Measurements from ENCODE around the gene APOL6. TPM values are rescaled to one million over a fixed set of nuclear protein-coding genes. Genes with fewer than 3 reads are reported as not detected.

Gene APOL6
- total and polyA plus RNA-seq, 2 of the 13 experiments (the other 11 are each of a cell fraction or from before 2014, with no cell fraction given): 5.2 to 7.5 TPM

DNA sequence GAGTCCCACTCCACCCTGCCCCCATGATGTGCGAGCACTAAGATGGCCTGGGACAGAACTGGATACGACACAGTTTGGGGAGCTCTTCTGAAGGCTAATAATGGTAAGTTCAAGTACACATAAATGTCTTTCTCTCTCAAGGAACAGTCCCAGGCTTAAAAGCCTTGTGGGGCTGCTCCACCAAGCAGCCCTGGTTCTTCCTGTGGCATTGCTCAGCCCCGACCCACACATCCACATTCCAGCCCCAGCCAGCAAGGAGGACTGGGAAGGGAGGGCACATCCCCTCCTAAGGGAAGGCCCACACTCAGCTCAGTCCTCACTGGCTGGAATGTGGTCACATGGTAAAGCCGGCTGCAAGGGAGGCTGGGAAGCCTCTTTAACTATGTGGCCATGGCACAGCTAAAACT, 17.9 kb upstream of the APOL6 start:
- intact Hi-C loops (cut with micrococcal nuclease; ENCODE audit: unreplicated experiment): loop anchor here (2.0 kb wide), 1 partner anchor 212 kb away; no protein-coding TSS in a partner anchor
- TF ChIP-seq MEF2D (CRISPR knock-in tag; IDR thresholded peaks at IDR 0.05) (no peak), SUZ12 (IDR thresholded peaks at IDR 0.05; ENCODE audit: low read depth, low read length) (no peak), ZNF224 (CRISPR knock-in tag; IDR thresholded peaks at IDR 0.05) (no peak), NFYC (CRISPR knock-in tag; IDR thresholded peaks at IDR 0.05) (peak; percentile 18; the same call in 1 of the 2 replicates), ZNF143 (CRISPR knock-in tag; IDR thresholded peaks at IDR 0.05) (peak; percentile 49; the same call in 1 of the 2 replicates), TEAD3 (CRISPR knock-in tag; optimal IDR thresholded peaks at IDR 0.05; ENCODE audit: borderline replicate concordance) (peak; percentile 79), SMARCE1 (IDR thresholded peaks at IDR 0.05; ENCODE audit: borderline replicate concordance) (no peak)
- TF ChIP-seq, protein P1, sequence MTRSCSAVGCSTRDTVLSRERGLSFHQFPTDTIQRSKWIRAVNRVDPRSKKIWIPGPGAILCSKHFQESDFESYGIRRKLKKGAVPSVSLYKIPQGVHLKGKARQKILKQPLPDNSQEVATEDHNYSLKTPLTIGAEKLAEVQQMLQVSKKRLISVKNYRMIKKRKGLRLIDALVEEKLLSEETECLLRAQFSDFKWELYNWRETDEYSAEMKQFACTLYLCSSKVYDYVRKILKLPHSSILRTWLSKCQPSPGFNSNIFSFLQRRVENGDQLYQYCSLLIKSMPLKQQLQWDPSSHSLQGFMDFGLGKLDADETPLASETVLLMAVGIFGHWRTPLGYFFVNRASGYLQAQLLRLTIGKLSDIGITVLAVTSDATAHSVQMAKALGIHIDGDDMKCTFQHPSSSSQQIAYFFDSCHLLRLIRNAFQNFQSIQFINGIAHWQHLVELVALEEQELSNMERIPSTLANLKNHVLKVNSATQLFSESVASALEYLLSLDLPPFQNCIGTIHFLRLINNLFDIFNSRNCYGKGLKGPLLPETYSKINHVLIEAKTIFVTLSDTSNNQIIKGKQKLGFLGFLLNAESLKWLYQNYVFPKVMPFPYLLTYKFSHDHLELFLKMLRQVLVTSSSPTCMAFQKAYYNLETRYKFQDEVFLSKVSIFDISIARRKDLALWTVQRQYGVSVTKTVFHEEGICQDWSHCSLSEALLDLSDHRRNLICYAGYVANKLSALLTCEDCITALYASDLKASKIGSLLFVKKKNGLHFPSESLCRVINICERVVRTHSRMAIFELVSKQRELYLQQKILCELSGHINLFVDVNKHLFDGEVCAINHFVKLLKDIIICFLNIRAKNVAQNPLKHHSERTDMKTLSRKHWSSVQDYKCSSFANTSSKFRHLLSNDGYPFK (CRISPR knock-in tag; IDR thresholded peaks at IDR 0.05; ENCODE audit: borderline replicate concordance): peak; percentile 23; the same call in 1 of the 2 replicates
- Histone ChIP-seq H3K4me3 (replicated peaks in 1 of 3; ENCODE audit: insufficient read depth in 1 of 3, low read depth in 2 of 3, low read length in 3 of 3) (no peak overlapping the region), H4K20me1 (ENCODE audit: insufficient read depth, low read length) (no peaks in the 10 kb centered on the region), H3K4me2 (ENCODE audit: low read depth, low read length) (peak overlapping the region; percentile 23; the same call in 1 of the 2 replicates), H3K4me1 (ENCODE audit: insufficient read depth, low read length) (peaks cover 21% of the 10 kb centered on the region), H3K79me2 (ENCODE audit: insufficient read depth, low read length) (no peaks in the 10 kb centered on the region), H3K36me3 (replicated peaks in 1 of 2; ENCODE audit: control insufficient read depth in 1 of 2, insufficient read depth in 2 of 2, low read length in 2 of 2) (no peaks in the 10 kb centered on the region), H3K9ac (ENCODE audit: insufficient read depth, low read depth, low read length) (no peak overlapping the region), H3K27ac (ENCODE audit: extremely low read length, insufficient read depth, low read length) (no peak overlapping the region), H3K27me3 (ENCODE audit: control insufficient read depth in 1 of 2, insufficient read depth in 2 of 2, low read length in 2 of 2) (no peaks in the 10 kb centered on the region), H3K9me3 (ENCODE audit: low read length) (no peaks in the 10 kb centered on the region), H2AFZ (ENCODE audit: low read length) (no peak overlapping the region)
- BruUV-seq (replicated peaks): no TSS peak
- no peak for DNase-seq (ENCODE audit: low spot score)
- no peak for FAIRE-seq
- in situ Hi-C loops (cut with HindIII; ENCODE audit: extremely low pct_ligation_motif_present, low pct_unique_long_range_greater_than_20kb): loop anchor here (10.0 kb wide), 2 partner anchors 104 to 204 kb away; no protein-coding TSS in a partner anchor
- POLR2A ChIA-PET: interaction anchor here (1.6 kb wide), 1 partner anchor 18 kb away, joined by 5 read pairs; the partner anchor contains the start of gene APOL6
- peak; percentile 15 for ATAC-seq
- 54% methylated on average over 3 of the region's 4 CpGs for WGBS (ENCODE audit: low lambda C conversion rate)
- CTCF ChIA-PET (ENCODE audit: low intra/inter-chr PET ratio, low total read pairs): no interaction called here
